ENCODE data around the gene MAS1L. TPM values are rescaled to one million over a fixed set of nuclear protein-coding genes. Genes with fewer than 3 reads are reported as not detected.

The MAS1L gene
- polyA plus RNA-seq, 2 of the 4 experiments (the other 2 are of a cell fraction), result not detected

DNA sequence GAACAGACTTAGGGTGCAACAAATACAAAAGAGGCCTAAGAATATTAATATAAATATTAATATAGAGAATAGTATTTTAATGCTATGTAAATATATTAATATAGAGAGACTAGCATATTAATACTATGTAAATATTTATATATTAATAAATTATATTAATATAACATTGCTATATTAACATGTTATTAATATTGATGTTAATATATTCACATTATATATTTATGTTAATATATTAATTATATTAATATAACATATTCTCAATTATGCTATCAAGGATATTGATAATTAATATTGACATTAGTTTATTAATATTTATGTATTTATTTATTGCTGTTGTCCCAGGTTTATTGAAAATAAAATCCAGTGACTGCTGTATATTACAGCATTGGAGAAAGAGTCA, 1.1 kb upstream of the MAS1L start (continued):
- TF ChIP-seq ELK1 (IDR thresholded peaks at IDR 0.05; ENCODE audit: low read depth, low read length) (no peak), JUN (IDR thresholded peaks at IDR 0.05) (no peak), PHF8 (IDR thresholded peaks at IDR 0.05; ENCODE audit: borderline replicate concordance, low read depth) (no peak), HOXA7 (CRISPR knock-in tag; IDR thresholded peaks at IDR 0.05) (no peak)

DNA sequence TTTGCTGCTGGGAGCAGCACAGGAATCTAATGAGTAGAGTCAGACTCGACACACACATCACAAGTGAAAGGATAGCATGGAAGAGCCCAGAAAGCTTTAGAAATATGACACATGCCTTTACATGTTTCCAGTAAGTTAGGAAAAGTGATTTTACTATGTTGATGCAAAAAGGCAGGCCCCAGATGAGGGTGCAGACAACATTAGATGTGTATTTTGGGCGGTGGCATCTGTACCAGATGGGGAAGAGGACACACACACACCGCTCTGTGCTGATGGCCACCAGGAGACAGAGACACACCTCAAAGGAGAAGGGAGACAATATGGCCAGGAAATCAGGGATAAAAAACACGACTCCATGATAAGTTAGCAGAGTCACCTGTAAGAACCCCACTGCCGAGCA, 625 bp downstream of the MAS1L start:
- CTCF ChIA-PET, result interaction anchor here (0.6 kb wide), 1 partner anchor 30 kb away, joined by 3 read pairs; no protein-coding TSS in a partner anchor
- POLR2A ChIA-PET, result no interaction called here
- TF ChIP-seq HMGXB4 (CRISPR knock-in tag; IDR thresholded peaks at IDR 0.05; ENCODE audit: borderline replicate concordance), result no peak
- H3K4me2 ChIP-seq, result no peak overlapping the region
- H3K9me3 ChIP-seq, result no peaks in the 10 kb centered on the region
- no peaks in the 10 kb centered on the region for H3K4me1 ChIP-seq
- 24% methylated on average over 5 of the region's 5 CpGs for WGBS (ENCODE audit: missing lambda C conversion rate)
- FAIRE-seq, result no peak
- ATAC-seq, result no peak
- H3K4me3 ChIP-seq, result no peak overlapping the region
- no peak for DNase-seq (ENCODE audit: low read depth in 1 of 2, low spot score in 1 of 2)
- H3K27ac ChIP-seq, result no peak overlapping the region

DNA sequence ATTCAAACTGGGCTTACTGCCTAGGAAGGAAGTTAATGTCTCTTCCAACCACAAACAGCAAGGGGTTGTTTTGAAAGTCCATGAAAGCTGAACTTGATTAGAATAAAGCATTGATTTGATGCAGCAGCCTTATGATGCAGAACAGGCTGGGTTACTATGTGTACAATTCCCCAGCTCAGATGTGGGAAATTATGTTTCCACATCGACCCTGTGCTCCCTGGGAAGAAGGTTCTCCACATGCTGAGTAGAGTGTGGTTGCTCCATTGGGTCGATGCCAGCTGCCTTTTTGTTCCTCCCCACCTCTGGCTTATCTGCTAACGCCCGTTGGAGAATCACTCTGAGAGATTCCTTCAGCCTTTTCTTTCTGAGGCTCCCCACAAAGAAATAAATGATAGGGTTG, 1.2 kb downstream of the MAS1L start:
- TF ChIP-seq ELK1 (IDR thresholded peaks at IDR 0.05; ENCODE audit: low read depth, low read length) (no peak), ATOH8 (CRISPR knock-in tag; IDR thresholded peaks at IDR 0.05; ENCODE audit: low read depth) (no peak), NPAS2 (CRISPR knock-in tag; IDR thresholded peaks at IDR 0.05; ENCODE audit: borderline replicate concordance) (no peak), EP300 (IDR thresholded peaks at IDR 0.05) (no peak), POLR2AphosphoS2 (conservative IDR thresholded peaks at IDR 0.05; ENCODE audit: low read length) (no peak), FOSL2 (IDR thresholded peaks at IDR 0.05) (no peak), FOSL2 (CRISPR knock-in tag; IDR thresholded peaks at IDR 0.05) (no peak), RNF2 (IDR thresholded peaks at IDR 0.05; ENCODE audit: borderline replicate concordance, low read depth) (no peak), MAZ (IDR thresholded peaks at IDR 0.05; ENCODE audit: borderline replicate concordance, low read depth, low read length) (no peak), MAFK (IDR thresholded peaks at IDR 0.05; ENCODE audit: partially characterized antibody) (no peak), RFX5 (IDR thresholded peaks at IDR 0.05) (no peak), CBX8 (IDR thresholded peaks at IDR 0.05) (no peak), CHD2 (IDR thresholded peaks at IDR 0.05; ENCODE audit: low read length, partially characterized antibody) (no peak), ZC3H11A (IDR thresholded peaks at IDR 0.05) (no peak), NFE2L2 (conservative IDR thresholded peaks at IDR 0.05; ENCODE audit: low read length) (no peak), NR3C1 (IDR thresholded peaks at IDR 0.05) (no peak), TP53 (CRISPR knock-in tag; IDR thresholded peaks at IDR 0.05) (no peak)
- TF ChIP-seq, protein P1, sequence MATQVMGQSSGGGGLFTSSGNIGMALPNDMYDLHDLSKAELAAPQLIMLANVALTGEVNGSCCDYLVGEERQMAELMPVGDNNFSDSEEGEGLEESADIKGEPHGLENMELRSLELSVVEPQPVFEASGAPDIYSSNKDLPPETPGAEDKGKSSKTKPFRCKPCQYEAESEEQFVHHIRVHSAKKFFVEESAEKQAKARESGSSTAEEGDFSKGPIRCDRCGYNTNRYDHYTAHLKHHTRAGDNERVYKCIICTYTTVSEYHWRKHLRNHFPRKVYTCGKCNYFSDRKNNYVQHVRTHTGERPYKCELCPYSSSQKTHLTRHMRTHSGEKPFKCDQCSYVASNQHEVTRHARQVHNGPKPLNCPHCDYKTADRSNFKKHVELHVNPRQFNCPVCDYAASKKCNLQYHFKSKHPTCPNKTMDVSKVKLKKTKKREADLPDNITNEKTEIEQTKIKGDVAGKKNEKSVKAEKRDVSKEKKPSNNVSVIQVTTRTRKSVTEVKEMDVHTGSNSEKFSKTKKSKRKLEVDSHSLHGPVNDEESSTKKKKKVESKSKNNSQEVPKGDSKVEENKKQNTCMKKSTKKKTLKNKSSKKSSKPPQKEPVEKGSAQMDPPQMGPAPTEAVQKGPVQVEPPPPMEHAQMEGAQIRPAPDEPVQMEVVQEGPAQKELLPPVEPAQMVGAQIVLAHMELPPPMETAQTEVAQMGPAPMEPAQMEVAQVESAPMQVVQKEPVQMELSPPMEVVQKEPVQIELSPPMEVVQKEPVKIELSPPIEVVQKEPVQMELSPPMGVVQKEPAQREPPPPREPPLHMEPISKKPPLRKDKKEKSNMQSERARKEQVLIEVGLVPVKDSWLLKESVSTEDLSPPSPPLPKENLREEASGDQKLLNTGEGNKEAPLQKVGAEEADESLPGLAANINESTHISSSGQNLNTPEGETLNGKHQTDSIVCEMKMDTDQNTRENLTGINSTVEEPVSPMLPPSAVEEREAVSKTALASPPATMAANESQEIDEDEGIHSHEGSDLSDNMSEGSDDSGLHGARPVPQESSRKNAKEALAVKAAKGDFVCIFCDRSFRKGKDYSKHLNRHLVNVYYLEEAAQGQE (IDR thresholded peaks at IDR 0.05), result no peak
- ChIA-PET CTCF (interaction anchor here (0.6 kb wide), 1 partner anchor 30 kb away, joined by 3 read pairs; no protein-coding TSS in a partner anchor), POLR2A (no interaction called here)
- H3K9me3 ChIP-seq, result no peaks in the 10 kb centered on the region
- no peaks in the 10 kb centered on the region for H3K4me1 ChIP-seq
- FAIRE-seq, result no peak
- H3K4me3 ChIP-seq, result no peak overlapping the region
- no peak for ATAC-seq
- no peak overlapping the region for H3K4me2 ChIP-seq
- DNase-seq (ENCODE audit: low read depth in 1 of 2, low spot score in 1 of 2), result no peak
- H3K27ac ChIP-seq, result no peak overlapping the region
- WGBS (ENCODE audit: missing lambda C conversion rate), result 50% methylated on average over 4 of the region's 4 CpGs

Data from A549 (cell line).